Fibroblast of lung (primary cell): ENCODE data around the gene PCDHGB2. TPM values are rescaled to one million over a fixed set of nuclear protein-coding genes. Genes with fewer than 3 reads are reported as not detected.
"Not testable (repeated sequence)": the region's sequence is repeated elsewhere in the genome, so short reads cannot be mapped to it uniquely, and the experiment has no call there.

Source experiments
- DNase-seq, 2 donors: peaks; one replicate each; pipeline versions ENCODE4 v3.0.0 to v3.0.0-alpha.2; 2010; ENCODE audit warnings: low read depth in 2 of 2
- H2AFZ ChIP-seq: 2 replicates; pipeline ENCODE4 v1.5.1; 2012; ENCODE audit warnings: low read length, control low read depth, inconsistent platforms
- H3K27ac ChIP-seq: 2 replicates; pipeline ENCODE4 v1.5.1; 2011; ENCODE audit warnings: low read length, control low read depth; ENCODE audit not compliant: insufficient read depth
- H3K27me3 ChIP-seq: 2 replicates; pipeline ENCODE4 v1.5.1; 2011; ENCODE audit warnings: mild to moderate bottlenecking, low read length; ENCODE audit not compliant: control insufficient read depth, insufficient read depth
- H3K36me3 ChIP-seq: 2 replicates; pipeline ENCODE4 v1.5.1; 2011; ENCODE audit warnings: low read length; ENCODE audit not compliant: control insufficient read depth, insufficient read depth
- H3K4me1 ChIP-seq: 2 replicates; pipeline ENCODE4 v1.5.1; 2011; ENCODE audit warnings: low read length; ENCODE audit not compliant: control insufficient read depth, insufficient read depth; ENCODE audit errors: extremely low read depth
- H3K4me2 ChIP-seq: 2 replicates; pipeline ENCODE4 v1.5.1; 2011; ENCODE audit warnings: low read length, control low read depth; ENCODE audit not compliant: insufficient read depth; ENCODE audit errors: extremely low read depth
- H3K4me3 ChIP-seq, 4 experiments: fragments of 200-600 bp in 1 of 4; sonication (generic) in 1 of 4; replicated peaks in 1 of 4; 2 replicates each; pipeline ENCODE4 v1.5.1; 2011 to 2016; ENCODE audit warnings: low read length in 4 of 4, low read depth in 3 of 4, mild to moderate bottlenecking in 3 of 4, control low read depth in 2 of 4, inconsistent platforms in 1 of 4, mixed read lengths in 1 of 4; ENCODE audit not compliant: insufficient read depth in 1 of 4; ENCODE audit errors: control extremely low read depth in 1 of 4
- H3K79me2 ChIP-seq: 2 replicates; pipeline ENCODE4 v1.5.1; 2012; ENCODE audit warnings: mild to moderate bottlenecking, low read length, inconsistent platforms; ENCODE audit not compliant: control insufficient read depth, insufficient read depth
- H3K9ac ChIP-seq: 2 replicates; pipeline ENCODE4 v1.5.1; 2011; ENCODE audit warnings: mild to moderate bottlenecking, low read length, control low read depth; ENCODE audit not compliant: insufficient read depth
- H3K9me3 ChIP-seq: 2 replicates; pipeline ENCODE4 v1.5.1; 2012; ENCODE audit warnings: low read depth, low read length; ENCODE audit not compliant: control insufficient read depth, insufficient read depth
- H4K20me1 ChIP-seq: 2 replicates; pipeline ENCODE4 v1.5.1; 2011; ENCODE audit warnings: low read length; ENCODE audit not compliant: control insufficient read depth, insufficient read depth; ENCODE audit errors: extremely low read depth
- EZH2 ChIP-seq: IDR thresholded peaks from 2 replicates; pipeline ENCODE4 v1.5.1; 2012; ENCODE audit warnings: low read length, control low read depth, mild to moderate bottlenecking; ENCODE audit errors: missing control alignments
- polyA plus RNA-seq, 2 donors: library from polyadenylated mRNA; depleted of rRNA in 1 of 2; stranded (reverse) in 1 of 2; unstranded in 1 of 2; fragments of >200 nt; gene quantifications; 2 replicates each; pipeline ENCODE4 v1.2.1, GENCODE V29; 2011 to 2012; ENCODE audit warnings: missing spikeins in 1 of 2
- total RNA-seq: library from RNA; depleted of rRNA; stranded (reverse); fragments of >200 nt; gene quantifications from 2 replicates; pipeline ENCODE4 v1.2.1, GENCODE V29; 2014
- TF ChIP-seq, protein P1 (sequence below), 2 donors: IDR thresholded peaks in 1 of 2; conservative IDR thresholded peaks in 1 of 2; 1 replicate in 1 of 2; 2 replicates in 1 of 2; pipeline ENCODE4 v1.5.1; 2011 to 2012; ENCODE audit warnings: low read length in 2 of 2, control low read depth in 1 of 2, inconsistent platforms in 1 of 2, low read depth in 1 of 2, mild to moderate bottlenecking in 1 of 2

The PCDHGB2 gene
- total and polyA plus RNA-seq, 2 donors (not counting 1 experiment from before 2014, with no cell fraction given): 4.6 to 5.7 TPM

DNA sequence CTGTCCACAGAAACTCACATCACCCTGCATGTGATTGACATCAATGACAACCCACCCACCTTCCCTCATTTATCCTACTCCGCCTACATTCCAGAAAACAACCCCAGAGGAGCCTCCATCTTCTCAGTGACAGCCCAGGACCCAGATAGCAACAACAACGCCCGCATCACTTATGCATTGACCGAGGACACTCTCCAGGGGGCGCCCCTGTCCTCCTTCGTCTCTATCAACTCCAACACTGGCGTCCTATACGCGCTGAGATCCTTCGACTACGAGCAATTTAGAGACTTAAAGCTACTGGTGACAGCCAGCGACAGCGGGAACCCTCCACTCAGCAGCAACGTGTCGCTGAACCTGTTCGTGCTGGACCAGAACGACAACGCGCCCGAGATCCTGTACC lies 14.5 kb upstream of the PCDHGB2 start:
- no peaks in the 10 kb centered on the region for H3K4me1 ChIP-seq
- H3K4me3 ChIP-seq: no peak overlapping the region
- no peak for DNase-seq
- H3K27ac ChIP-seq: no peak overlapping the region
- H4K20me1 ChIP-seq: no peaks in the 10 kb centered on the region
- no peaks in the 10 kb centered on the region for H3K9me3 ChIP-seq
- H3K9ac ChIP-seq: no peak overlapping the region
- peaks cover 7% of the 10 kb centered on the region for H3K27me3 ChIP-seq
- TF ChIP-seq EZH2: no peak
- TF ChIP-seq, protein P1, sequence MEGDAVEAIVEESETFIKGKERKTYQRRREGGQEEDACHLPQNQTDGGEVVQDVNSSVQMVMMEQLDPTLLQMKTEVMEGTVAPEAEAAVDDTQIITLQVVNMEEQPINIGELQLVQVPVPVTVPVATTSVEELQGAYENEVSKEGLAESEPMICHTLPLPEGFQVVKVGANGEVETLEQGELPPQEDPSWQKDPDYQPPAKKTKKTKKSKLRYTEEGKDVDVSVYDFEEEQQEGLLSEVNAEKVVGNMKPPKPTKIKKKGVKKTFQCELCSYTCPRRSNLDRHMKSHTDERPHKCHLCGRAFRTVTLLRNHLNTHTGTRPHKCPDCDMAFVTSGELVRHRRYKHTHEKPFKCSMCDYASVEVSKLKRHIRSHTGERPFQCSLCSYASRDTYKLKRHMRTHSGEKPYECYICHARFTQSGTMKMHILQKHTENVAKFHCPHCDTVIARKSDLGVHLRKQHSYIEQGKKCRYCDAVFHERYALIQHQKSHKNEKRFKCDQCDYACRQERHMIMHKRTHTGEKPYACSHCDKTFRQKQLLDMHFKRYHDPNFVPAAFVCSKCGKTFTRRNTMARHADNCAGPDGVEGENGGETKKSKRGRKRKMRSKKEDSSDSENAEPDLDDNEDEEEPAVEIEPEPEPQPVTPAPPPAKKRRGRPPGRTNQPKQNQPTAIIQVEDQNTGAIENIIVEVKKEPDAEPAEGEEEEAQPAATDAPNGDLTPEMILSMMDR (conservative IDR thresholded peaks at IDR 0.05 in 1 of 2, IDR thresholded peaks at IDR 0.05 in 1 of 2; ENCODE audit: low read depth in 1 of 2, low read length in 2 of 2): no peak
- H2AFZ ChIP-seq: no peak overlapping the region
- no peak overlapping the region for H3K4me2 ChIP-seq
- H3K36me3 ChIP-seq: no peaks in the 10 kb centered on the region
- H3K79me2 ChIP-seq: no peaks in the 10 kb centered on the region

DNA sequence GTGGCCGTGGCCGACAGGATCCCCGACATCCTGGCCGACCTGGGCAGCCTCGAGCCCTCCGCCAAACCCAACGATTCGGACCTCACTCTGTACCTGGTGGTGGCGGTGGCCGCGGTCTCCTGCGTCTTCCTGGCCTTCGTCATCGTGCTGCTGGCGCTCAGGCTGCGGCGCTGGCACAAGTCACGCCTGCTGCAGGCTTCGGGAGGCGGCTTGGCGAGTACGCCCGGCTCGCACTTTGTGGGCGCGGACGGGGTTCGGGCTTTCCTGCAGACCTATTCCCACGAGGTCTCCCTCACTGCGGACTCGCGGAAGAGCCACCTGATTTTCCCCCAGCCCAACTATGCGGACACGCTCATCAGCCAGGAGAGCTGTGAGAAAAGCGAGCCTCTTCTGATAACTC lies 13.8 kb upstream of the PCDHGB2 start:
- H3K27ac ChIP-seq, H2AFZ ChIP-seq, DNase-seq, H3K4me1 ChIP-seq, H3K79me2 ChIP-seq, H4K20me1 ChIP-seq, H3K9me3 ChIP-seq, H3K4me2 ChIP-seq, H3K4me3 ChIP-seq, H3K9ac ChIP-seq, H3K36me3 ChIP-seq: not testable (repeated sequence)
- H3K27me3 ChIP-seq: peaks cover 10% of the 10 kb centered on the region

DNA sequence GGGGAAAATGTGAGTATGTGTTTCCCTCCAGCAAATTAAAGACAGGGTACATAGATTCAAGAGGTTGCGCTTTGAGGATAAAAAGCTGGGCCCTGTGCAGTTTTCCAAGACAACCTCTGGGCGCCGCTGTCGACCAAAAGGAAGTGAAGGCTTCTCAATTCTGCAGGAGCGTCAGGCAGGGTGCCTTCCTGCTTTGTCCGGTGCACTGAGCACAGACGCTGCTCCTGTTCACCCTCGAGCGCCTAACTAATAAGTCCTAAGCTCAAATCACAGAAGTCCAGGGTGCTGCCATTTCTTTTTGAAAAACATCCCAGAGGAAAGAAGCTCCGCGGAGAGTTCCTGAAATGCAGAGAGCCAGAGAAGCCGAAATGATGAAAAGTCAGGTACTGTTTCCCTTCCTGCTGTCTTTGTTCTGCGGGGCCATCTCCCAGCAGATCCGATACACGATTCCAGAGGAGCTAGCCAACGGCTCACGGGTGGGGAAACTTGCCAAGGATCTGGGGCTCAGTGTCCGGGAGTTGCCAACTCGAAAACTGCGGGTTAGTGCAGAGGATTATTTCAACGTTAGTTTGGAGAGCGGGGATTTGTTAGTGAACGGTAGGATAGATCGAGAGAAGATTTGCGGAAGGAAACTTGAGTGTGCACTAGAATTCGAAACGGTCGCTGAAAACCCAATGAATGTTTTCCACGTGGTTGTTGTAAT lies 9.7 kb upstream of the PCDHGB2 start, which contains the start of gene PCDHGB1:
Gene PCDHGB1 (plus strand): TSS at position 183 of the 703 bp plus-strand sequence. CDS start 162 bp downstream, at position 345.
- Histone ChIP-seq H3K4me1 (no peaks in the 10 kb centered on the region), H3K79me2 (no peaks in the 10 kb centered on the region), H3K27me3 (peaks cover 13% of the 10 kb centered on the region), H2AFZ (peak within 1 kb of the TSS; percentile 22), H4K20me1 (no peaks in the 10 kb centered on the region), H3K4me2 (peak within 1 kb of the TSS; percentile 45), H3K27ac (no peak within 1 kb of the TSS), H3K36me3 (no peaks in the 10 kb centered on the region), H3K9ac (no peak within 1 kb of the TSS), H3K9me3 (no peaks in the 10 kb centered on the region), H3K4me3 (peak within 1 kb of the TSS; percentile 21 to 50 (median 38))
- TF ChIP-seq EZH2: no peak
- TF ChIP-seq, protein P1 (conservative IDR thresholded peaks at IDR 0.05 in 1 of 2, IDR thresholded peaks at IDR 0.05 in 1 of 2; ENCODE audit: low read depth in 1 of 2, low read length in 2 of 2): peak; percentile 53 to 60
- peak; percentile 60 to 64 for DNase-seq
